BLaER1 treated with 17β-estradiol and CSF1 and Interleukin-3, amounts not matched to agents 10 nM and 100 nM (cell line): Measurements from ENCODE around the gene SESTD1.

ENCODE experiments used
- H3K27ac ChIP-seq, 11 experiments: shearing (Covaris generic); formaldehyde crosslinking; 2 replicates each; pipeline ENCODE4 v1.8.1; 2022
- H3K27me3 ChIP-seq, 11 experiments: shearing (Covaris generic); formaldehyde crosslinking; 2 replicates each; pipeline ENCODE4 v1.8.1; 2022
- H3K36me3 ChIP-seq, 11 experiments: shearing (Covaris generic); formaldehyde crosslinking; 2 replicates each; pipeline ENCODE4 v1.8.1; 2022
- H3K4me1 ChIP-seq, 10 experiments: shearing (Covaris generic); formaldehyde crosslinking; 2 replicates each; pipeline ENCODE4 v1.8.1; 2022
- H3K4me2 ChIP-seq, 11 experiments: shearing (Covaris generic); formaldehyde crosslinking; 2 replicates each; pipeline ENCODE4 v1.8.1; 2022
- H3K4me3 ChIP-seq, 10 experiments: shearing (Covaris generic); formaldehyde crosslinking; 2 replicates each; pipeline ENCODE4 v1.8.1; 2022
- H3K9ac ChIP-seq, 11 experiments: shearing (Covaris generic); formaldehyde crosslinking; 2 replicates each; pipeline ENCODE4 v1.8.1; 2022
- H3K9me3 ChIP-seq, 11 experiments: shearing (Covaris generic); formaldehyde crosslinking; replicated peaks in 1 of 11; 2 replicates each; pipeline ENCODE4 v1.8.1; 2022
- H4K20me1 ChIP-seq, 11 experiments: shearing (Covaris generic); formaldehyde crosslinking; 2 replicates each; pipeline ENCODE4 v1.8.1; 2022
- Cebpa-rat ChIP-seq, 11 experiments: shearing (Covaris generic); IDR thresholded peaks; 2 replicates each; pipeline ENCODE4 v1.8.1; 2022

SESTD1 gene

GRCh38 chr2:179133016-179133415, 131.6 kb downstream of the SESTD1 start:
- no peaks in the 10 kb centered on the region for H4K20me1 ChIP-seq
- no peaks in the 10 kb centered on the region for H3K27me3 ChIP-seq
- H3K36me3 ChIP-seq: peaks cover 0 to 56% (median 21%) of the 10 kb centered on the region in 11 experiments; a peak in 14 of 22 replicates
- no peak overlapping the region for H3K27ac ChIP-seq
- no peaks in the 10 kb centered on the region for H3K4me1 ChIP-seq
- no peak overlapping the region for H3K4me2 ChIP-seq
- H3K9ac ChIP-seq: no peak overlapping the region
- H3K9me3 ChIP-seq: no peaks in the 10 kb centered on the region
- H3K4me3 ChIP-seq: no peak overlapping the region
- TF ChIP-seq Cebpa-rat (IDR thresholded peaks at IDR 0.05): no peak

DNA sequence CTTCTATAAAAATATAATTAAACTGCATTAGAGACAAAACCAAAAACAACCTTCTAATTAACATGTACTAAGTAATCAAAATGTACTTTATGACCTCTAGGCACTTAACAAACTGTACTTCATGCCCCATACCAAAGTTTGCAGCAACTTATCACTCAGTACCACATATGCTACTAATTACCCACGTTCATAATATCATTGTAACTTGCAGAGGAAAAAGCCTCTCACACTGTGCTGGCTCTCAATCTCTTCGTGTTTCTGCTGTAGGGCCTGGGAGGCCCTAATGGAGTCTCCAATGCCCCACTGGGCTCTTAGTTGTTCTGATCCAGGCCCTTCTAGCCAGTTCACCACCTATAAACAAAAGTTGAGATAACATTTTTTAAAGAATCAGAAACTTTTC, 132.6 kb downstream of the SESTD1 start:
- Histone ChIP-seq H3K27ac (no peak overlapping the region), H3K4me3 (no peak overlapping the region), H3K27me3 (no peaks in the 10 kb centered on the region), H3K36me3 (peaks cover 3 to 55% (median 15%) of the 10 kb centered on the region in 11 experiments; a peak in 14 of 22 replicates), H3K4me2 (no peak overlapping the region), H4K20me1 (no peaks in the 10 kb centered on the region), H3K9me3 (no peaks in the 10 kb centered on the region), H3K4me1 (no peaks in the 10 kb centered on the region), H3K9ac (no peak overlapping the region)
- no peak for TF ChIP-seq Cebpa-rat (IDR thresholded peaks at IDR 0.05)

GRCh38 chr2:179130560-179130959, 134.1 kb downstream of the SESTD1 start:
- H4K20me1 ChIP-seq: no peaks in the 10 kb centered on the region

DNA sequence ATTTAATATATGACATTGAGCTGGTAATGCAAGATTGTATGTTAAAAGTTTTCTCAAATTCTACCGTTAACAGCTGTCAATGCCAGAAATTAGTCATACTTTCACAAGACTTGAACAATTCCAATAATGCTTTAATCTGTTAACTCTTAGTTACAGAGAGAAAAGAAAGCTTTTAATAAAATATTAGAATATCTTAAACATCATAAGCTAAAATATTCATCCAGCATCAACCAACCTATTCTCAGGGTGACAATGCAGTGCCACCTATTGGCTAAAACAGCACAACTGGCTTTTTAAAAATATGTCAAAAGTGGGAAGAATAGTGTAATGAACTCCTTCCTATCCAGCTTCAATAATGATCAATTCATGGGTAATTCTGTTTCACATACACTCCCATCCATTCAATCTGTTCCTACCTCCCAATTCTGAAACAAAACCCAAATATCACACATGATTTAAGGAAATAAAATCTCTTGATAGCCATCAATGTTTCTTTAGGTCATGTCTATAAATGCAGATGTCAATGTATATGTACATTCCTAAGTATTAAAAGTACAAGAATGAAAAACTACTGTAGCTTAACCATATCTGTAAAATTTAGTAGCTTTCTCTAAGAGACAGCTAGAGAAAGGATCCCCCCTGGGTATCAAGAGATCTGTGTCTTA, 134.9 kb downstream of the SESTD1 start:
- peaks cover 3 to 44% (median 19%) of the 10 kb centered on the region in 11 experiments; a peak in 10 of 22 replicates for H3K36me3 ChIP-seq

More at GRCh38 chr2:179130560-179130959, 134.1 kb downstream of the SESTD1 start:
- no peak overlapping the region for H3K4me2 ChIP-seq
- H3K27ac ChIP-seq: no peak overlapping the region
- TF ChIP-seq Cebpa-rat (IDR thresholded peaks at IDR 0.05): no peak
- no peak overlapping the region for H3K4me3 ChIP-seq
- peaks cover 3 to 47% (median 15%) of the 10 kb centered on the region in 11 experiments; a peak in 12 of 22 replicates for H3K36me3 ChIP-seq
- H3K9ac ChIP-seq: no peak overlapping the region
- H3K27me3 ChIP-seq: no peaks in the 10 kb centered on the region
- no peaks in the 10 kb centered on the region; a peak in 1 of 20 replicates for H3K4me1 ChIP-seq
- no peaks in the 10 kb centered on the region for H3K9me3 ChIP-seq

GRCh38 chr2:179125404-179125803, 139.2 kb downstream of the SESTD1 start:
- H4K20me1 ChIP-seq: no peaks in the 10 kb centered on the region
- H3K9ac ChIP-seq: no peak overlapping the region
- no peak overlapping the region for H3K4me3 ChIP-seq

More for the DNA sequence above, 134.9 kb downstream of the SESTD1 start:
- H3K9me3 ChIP-seq: no peaks in the 10 kb centered on the region
- H3K4me1 ChIP-seq: no peaks in the 10 kb centered on the region; a peak in 1 of 20 replicates
- H3K4me3 ChIP-seq: no peak overlapping the region
- no peak overlapping the region for H3K9ac ChIP-seq
- no peak for TF ChIP-seq Cebpa-rat (IDR thresholded peaks at IDR 0.05)
- H3K27ac ChIP-seq: no peak overlapping the region
- H3K27me3 ChIP-seq: no peaks in the 10 kb centered on the region
- no peaks in the 10 kb centered on the region for H4K20me1 ChIP-seq
- no peak overlapping the region for H3K4me2 ChIP-seq

DNA sequence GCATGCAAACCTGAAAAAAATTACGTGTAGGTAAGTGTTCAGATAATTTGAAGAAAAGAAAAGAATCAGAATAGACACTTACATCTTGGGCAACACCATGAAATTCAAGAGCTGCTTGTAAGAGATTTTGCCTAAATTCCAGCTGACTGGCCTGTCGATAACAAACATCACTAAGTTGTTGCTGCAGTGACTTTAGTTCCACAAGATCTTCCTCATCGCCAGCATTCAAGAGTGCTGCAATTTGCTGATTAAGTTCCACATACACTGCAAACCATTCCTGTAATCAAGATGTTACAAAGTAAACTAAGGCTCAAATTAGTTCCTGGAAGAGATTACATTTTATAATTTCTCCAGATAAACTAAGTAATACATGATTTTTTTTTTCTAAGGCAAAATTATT, 140.3 kb downstream of the SESTD1 start:
- no peak for TF ChIP-seq Cebpa-rat (IDR thresholded peaks at IDR 0.05)
- H3K4me3 ChIP-seq: no peak overlapping the region

More at GRCh38 chr2:179125404-179125803, 139.2 kb downstream of the SESTD1 start:
- Histone ChIP-seq H3K9me3 (no peaks in the 10 kb centered on the region), H3K27ac (no peak overlapping the region), H3K27me3 (no peaks in the 10 kb centered on the region), H3K36me3 (peaks cover 3 to 57% (median 29%) of the 10 kb centered on the region in 11 experiments; a peak in 15 of 22 replicates), H3K4me1 (peaks cover 0 to 27% (median 7%) of the 10 kb centered on the region in 10 experiments; a peak in 10 of 20 replicates), H3K4me2 (no peak overlapping the region)
- TF ChIP-seq Cebpa-rat (IDR thresholded peaks at IDR 0.05): no peak

DNA sequence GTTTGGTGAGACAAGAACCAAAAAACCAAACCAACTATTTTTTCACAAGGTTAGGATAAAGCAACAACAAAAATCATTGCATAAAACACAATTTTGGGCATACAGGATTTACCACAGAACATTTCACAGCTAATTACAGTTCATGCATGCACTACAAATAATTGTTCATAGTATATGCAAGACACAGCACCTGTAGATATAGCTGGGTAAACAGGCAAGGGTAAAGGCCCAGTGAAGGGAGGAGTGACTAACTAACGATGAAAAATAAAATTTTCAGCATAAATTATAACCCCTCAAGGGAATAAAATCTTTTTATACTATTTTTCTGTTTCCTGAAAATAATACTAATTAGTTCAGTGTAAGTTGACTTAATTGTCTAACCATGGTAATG, 141.4 kb downstream of the SESTD1 start:
- no peaks in the 10 kb centered on the region for H4K20me1 ChIP-seq
- no peak overlapping the region for H3K27ac ChIP-seq
- no peak overlapping the region for H3K4me3 ChIP-seq
- peak overlapping the region in 5 of 11 experiments; percentile 38 to 76 (median 51); a peak in 6 of 22 replicates for H3K4me2 ChIP-seq
- no peak for TF ChIP-seq Cebpa-rat (IDR thresholded peaks at IDR 0.05)
- no peaks in the 10 kb centered on the region for H3K27me3 ChIP-seq
- H3K9me3 ChIP-seq: no peaks in the 10 kb centered on the region
- H3K4me1 ChIP-seq: peaks cover 0 to 27% (median 7%) of the 10 kb centered on the region in 10 experiments; a peak in 10 of 20 replicates
- no peak overlapping the region for H3K9ac ChIP-seq
- peaks cover 13 to 70% (median 39%) of the 10 kb centered on the region in 11 experiments; a peak in 21 of 22 replicates for H3K36me3 ChIP-seq

More for the DNA sequence above, 140.3 kb downstream of the SESTD1 start:
- no peak overlapping the region for H3K27ac ChIP-seq
- no peak overlapping the region for H3K4me2 ChIP-seq
- H3K9me3 ChIP-seq: no peaks in the 10 kb centered on the region
- peaks cover 0 to 27% (median 7%) of the 10 kb centered on the region in 10 experiments; a peak in 10 of 20 replicates for H3K4me1 ChIP-seq
- peaks cover 12 to 68% (median 40%) of the 10 kb centered on the region in 11 experiments; a peak in 21 of 22 replicates for H3K36me3 ChIP-seq
- H4K20me1 ChIP-seq: no peaks in the 10 kb centered on the region
- H3K27me3 ChIP-seq: no peaks in the 10 kb centered on the region
- H3K9ac ChIP-seq: no peak overlapping the region

GRCh38 chr2:179107737-179108136, 156.9 kb downstream of the SESTD1 start:
- TF ChIP-seq Cebpa-rat (IDR thresholded peaks at IDR 0.05): no peak
- no peaks in the 10 kb centered on the region for H3K9me3 ChIP-seq
- H4K20me1 ChIP-seq: no peaks in the 10 kb centered on the region
- H3K4me2 ChIP-seq: peak overlapping the region in 10 of 11 experiments; percentile 15 to 73 (median 48); a peak in 20 of 22 replicates
- H3K4me3 ChIP-seq: no peak overlapping the region
- H3K27me3 ChIP-seq: no peaks in the 10 kb centered on the region
- H3K36me3 ChIP-seq: peaks cover 24 to 76% (median 53%) of the 10 kb centered on the region in 11 experiments
- peak overlapping the region in 3 of 11 experiments; percentile 11 to 23 (median 15); a peak in 4 of 22 replicates for H3K27ac ChIP-seq
- peaks cover 9 to 22% (median 17%) of the 10 kb centered on the region in 10 experiments; a peak in 19 of 20 replicates for H3K4me1 ChIP-seq
- no peak overlapping the region for H3K9ac ChIP-seq

DNA sequence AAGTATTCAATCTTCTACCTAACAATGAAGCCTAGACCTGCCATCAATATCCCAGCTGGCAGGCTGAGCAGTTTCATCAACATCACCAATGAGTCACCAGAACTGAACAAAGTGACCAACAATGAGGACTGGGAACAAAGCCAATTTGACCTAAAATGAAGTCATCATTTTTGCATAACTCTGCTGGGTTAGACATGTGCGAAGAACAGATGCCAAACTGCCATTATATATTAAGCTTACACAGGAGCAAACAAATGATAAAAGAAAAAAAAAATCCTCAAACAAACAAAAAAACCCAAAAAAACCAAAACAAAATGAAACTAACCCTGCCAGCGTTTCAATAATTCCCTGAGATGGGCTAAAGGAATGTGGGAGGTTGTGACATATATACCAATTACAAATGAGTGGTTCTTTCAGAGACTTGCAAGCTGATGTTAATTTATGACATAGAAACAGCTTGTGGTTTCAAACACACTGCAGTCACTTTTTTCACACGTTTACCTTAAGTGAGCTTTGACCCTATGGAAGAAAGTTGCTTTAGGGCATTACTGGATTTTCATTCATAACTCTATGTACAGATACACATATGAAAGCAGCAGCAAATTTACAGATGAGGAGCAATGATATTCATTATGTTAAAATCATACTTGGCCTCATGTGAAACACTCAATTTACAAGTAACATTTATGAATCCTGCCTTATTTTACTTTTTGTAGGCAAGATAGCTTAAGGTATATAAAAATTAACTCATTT, 157.8 kb downstream of the SESTD1 start:
- H3K4me3 ChIP-seq: no peak overlapping the region
- peak overlapping the region in 1 of 11 experiments; percentile 23; a peak in 3 of 22 replicates for H3K27ac ChIP-seq
- TF ChIP-seq Cebpa-rat (IDR thresholded peaks at IDR 0.05): no peak
- peaks cover 15 to 70% (median 44%) of the 10 kb centered on the region in 11 experiments for H3K36me3 ChIP-seq
- peak overlapping the region in 4 of 11 experiments; percentile 8 to 62 (median 36); a peak in 5 of 22 replicates for H3K4me2 ChIP-seq
- no peaks in the 10 kb centered on the region for H3K27me3 ChIP-seq
- no peak overlapping the region for H3K9ac ChIP-seq
- H3K4me1 ChIP-seq: peaks cover 9 to 22% (median 17%) of the 10 kb centered on the region in 10 experiments; a peak in 19 of 20 replicates
- no peaks in the 10 kb centered on the region for H4K20me1 ChIP-seq
- H3K9me3 ChIP-seq: no peaks in the 10 kb centered on the region
